Measurements from ENCODE around the gene NDUFA8. TPM values are rescaled to one million over a fixed set of nuclear protein-coding genes. Genes with fewer than 3 reads are reported as not detected.

Gene NDUFA8
- total and polyA plus RNA-seq, 10 of the 15 experiments (the other 5 are each of a cell fraction or from before 2014, with no cell fraction given): 44.9 to 159 (median 90.8) TPM

DNA sequence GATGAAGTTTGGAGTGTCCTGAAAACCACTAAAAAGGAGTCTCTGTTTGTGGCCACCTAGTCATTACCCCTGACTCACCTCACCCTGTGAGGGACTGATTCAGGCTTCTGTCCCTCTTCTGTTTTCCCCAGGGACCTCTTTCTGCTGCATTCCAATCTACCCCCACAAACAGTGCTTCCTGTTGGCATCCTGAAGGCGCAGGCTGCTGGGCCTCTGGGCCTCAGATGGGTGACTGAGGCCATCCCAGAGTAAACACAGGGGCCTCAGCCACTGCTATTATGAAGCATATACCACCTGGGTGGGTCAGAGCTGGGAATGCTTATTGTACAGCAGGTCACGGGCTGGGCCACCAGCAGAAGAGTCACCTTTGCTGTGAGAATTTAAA is 20.1 kb upstream of the NDUFA8 start:
- H3K4me2 ChIP-seq (ENCODE audit: control insufficient read depth, insufficient read depth): no peak overlapping the region
- H3K27me3 ChIP-seq (replicated peaks in 1 of 2; ENCODE audit: control insufficient read depth in 2 of 2, insufficient read depth in 2 of 2, low read length in 1 of 2): peaks cover 0 to 4% of the 10 kb centered on the region in 2 experiments; a peak in 2 of 4 replicates
- no peak for ATAC-seq
- H3K27ac ChIP-seq (ENCODE audit: control insufficient read depth, insufficient read depth): no peak overlapping the region
- no peaks in the 10 kb centered on the region for H4K20me1 ChIP-seq (ENCODE audit: control insufficient read depth, insufficient read depth)
- H3K4me3 ChIP-seq: no peak overlapping the region
- POLR2A ChIA-PET: no interaction called here
- BruUV-seq (replicated peaks): no TSS peak
- no peak for FAIRE-seq
- no peaks in the 10 kb centered on the region for H3K36me3 ChIP-seq (ENCODE audit: control insufficient read depth in 2 of 2, insufficient read depth in 2 of 2, low read length in 1 of 2)
- H3K4me1 ChIP-seq (ENCODE audit: control insufficient read depth, insufficient read depth, low read length): no peaks in the 10 kb centered on the region
- DNase-seq (ENCODE audit: low read depth, low spot score): no peak
- SMC1A ChIA-PET (ENCODE audit: uncharacterized antibody, unreplicated experiment): no interaction called here
- H3K9ac ChIP-seq (ENCODE audit: control insufficient read depth, insufficient read depth, low read length): no peak overlapping the region
- in situ Hi-C loops (cut with MboI) (no loop called here), intact Hi-C loops (cut with micrococcal nuclease; ENCODE audit: unreplicated experiment) (no loop called here)
- RAD21 ChIA-PET (ENCODE audit: unreplicated experiment): no interaction called here
- H3K9me3 ChIP-seq (replicated peaks; ENCODE audit: control insufficient read depth, insufficient read depth, low read length): no peaks in the 10 kb centered on the region
- CTCF ChIA-PET: no interaction called here
- WGBS (ENCODE audit: insufficient coverage, insufficient replicate concordance, low lambda C conversion rate, missing lambda C conversion rate): 0% methylated on average over 2 of the region's 2 CpGs
- no peak overlapping the region for H2AFZ ChIP-seq (ENCODE audit: control insufficient read depth, low read depth, low read length)
- no peaks in the 10 kb centered on the region for H3K79me2 ChIP-seq (ENCODE audit: control insufficient read depth, insufficient read depth, low read length)
- TF ChIP-seq, protein P1, sequence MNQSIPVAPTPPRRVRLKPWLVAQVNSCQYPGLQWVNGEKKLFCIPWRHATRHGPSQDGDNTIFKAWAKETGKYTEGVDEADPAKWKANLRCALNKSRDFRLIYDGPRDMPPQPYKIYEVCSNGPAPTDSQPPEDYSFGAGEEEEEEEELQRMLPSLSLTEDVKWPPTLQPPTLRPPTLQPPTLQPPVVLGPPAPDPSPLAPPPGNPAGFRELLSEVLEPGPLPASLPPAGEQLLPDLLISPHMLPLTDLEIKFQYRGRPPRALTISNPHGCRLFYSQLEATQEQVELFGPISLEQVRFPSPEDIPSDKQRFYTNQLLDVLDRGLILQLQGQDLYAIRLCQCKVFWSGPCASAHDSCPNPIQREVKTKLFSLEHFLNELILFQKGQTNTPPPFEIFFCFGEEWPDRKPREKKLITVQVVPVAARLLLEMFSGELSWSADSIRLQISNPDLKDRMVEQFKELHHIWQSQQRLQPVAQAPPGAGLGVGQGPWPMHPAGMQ (IDR thresholded peaks at IDR 0.05; ENCODE audit: borderline replicate concordance): no peak
- TF ChIP-seq WRNIP1 (IDR thresholded peaks at IDR 0.05; ENCODE audit: borderline replicate concordance, low read depth, low read length): no peak
- TF ChIP-seq, protein P2, sequence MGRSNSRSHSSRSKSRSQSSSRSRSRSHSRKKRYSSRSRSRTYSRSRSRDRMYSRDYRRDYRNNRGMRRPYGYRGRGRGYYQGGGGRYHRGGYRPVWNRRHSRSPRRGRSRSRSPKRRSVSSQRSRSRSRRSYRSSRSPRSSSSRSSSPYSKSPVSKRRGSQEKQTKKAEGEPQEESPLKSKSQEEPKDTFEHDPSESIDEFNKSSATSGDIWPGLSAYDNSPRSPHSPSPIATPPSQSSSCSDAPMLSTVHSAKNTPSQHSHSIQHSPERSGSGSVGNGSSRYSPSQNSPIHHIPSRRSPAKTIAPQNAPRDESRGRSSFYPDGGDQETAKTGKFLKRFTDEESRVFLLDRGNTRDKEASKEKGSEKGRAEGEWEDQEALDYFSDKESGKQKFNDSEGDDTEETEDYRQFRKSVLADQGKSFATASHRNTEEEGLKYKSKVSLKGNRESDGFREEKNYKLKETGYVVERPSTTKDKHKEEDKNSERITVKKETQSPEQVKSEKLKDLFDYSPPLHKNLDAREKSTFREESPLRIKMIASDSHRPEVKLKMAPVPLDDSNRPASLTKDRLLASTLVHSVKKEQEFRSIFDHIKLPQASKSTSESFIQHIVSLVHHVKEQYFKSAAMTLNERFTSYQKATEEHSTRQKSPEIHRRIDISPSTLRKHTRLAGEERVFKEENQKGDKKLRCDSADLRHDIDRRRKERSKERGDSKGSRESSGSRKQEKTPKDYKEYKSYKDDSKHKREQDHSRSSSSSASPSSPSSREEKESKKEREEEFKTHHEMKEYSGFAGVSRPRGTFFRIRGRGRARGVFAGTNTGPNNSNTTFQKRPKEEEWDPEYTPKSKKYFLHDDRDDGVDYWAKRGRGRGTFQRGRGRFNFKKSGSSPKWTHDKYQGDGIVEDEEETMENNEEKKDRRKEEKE (IDR thresholded peaks at IDR 0.05): no peak
- no peak for TF ChIP-seq IKZF2 (IDR thresholded peaks at IDR 0.05)
- TF ChIP-seq SPI1 (IDR thresholded peaks at IDR 0.05; ENCODE audit: borderline replicate concordance, insufficient read depth, low read depth, low read length): no peak
- no peak for TF ChIP-seq CEBPB (IDR thresholded peaks at IDR 0.05; ENCODE audit: borderline replicate concordance in 1 of 2, low read depth in 2 of 2, low read length in 2 of 2)
- TF ChIP-seq, protein P3, sequence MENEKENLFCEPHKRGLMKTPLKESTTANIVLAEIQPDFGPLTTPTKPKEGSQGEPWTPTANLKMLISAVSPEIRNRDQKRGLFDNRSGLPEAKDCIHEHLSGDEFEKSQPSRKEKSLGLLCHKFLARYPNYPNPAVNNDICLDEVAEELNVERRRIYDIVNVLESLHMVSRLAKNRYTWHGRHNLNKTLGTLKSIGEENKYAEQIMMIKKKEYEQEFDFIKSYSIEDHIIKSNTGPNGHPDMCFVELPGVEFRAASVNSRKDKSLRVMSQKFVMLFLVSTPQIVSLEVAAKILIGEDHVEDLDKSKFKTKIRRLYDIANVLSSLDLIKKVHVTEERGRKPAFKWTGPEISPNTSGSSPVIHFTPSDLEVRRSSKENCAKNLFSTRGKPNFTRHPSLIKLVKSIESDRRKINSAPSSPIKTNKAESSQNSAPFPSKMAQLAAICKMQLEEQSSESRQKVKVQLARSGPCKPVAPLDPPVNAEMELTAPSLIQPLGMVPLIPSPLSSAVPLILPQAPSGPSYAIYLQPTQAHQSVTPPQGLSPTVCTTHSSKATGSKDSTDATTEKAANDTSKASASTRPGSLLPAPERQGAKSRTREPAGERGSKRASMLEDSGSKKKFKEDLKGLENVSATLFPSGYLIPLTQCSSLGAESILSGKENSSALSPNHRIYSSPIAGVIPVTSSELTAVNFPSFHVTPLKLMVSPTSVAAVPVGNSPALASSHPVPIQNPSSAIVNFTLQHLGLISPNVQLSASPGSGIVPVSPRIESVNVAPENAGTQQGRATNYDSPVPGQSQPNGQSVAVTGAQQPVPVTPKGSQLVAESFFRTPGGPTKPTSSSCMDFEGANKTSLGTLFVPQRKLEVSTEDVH (IDR thresholded peaks at IDR 0.05; ENCODE audit: low read depth, partially characterized antibody): no peak
- TF ChIP-seq CHD2 (IDR thresholded peaks at IDR 0.05; ENCODE audit: borderline replicate concordance, low read depth, low read length): no peak
- TF ChIP-seq RELA (IDR thresholded peaks at IDR 0.05; ENCODE audit: borderline replicate concordance, partially characterized antibody): no peak
- TF ChIP-seq CHD1 (IDR thresholded peaks at IDR 0.05; ENCODE audit: low read depth, low read length): no peak
- no peak for TF ChIP-seq FOXK2 (IDR thresholded peaks at IDR 0.05)
- TF ChIP-seq IRF4 (IDR thresholded peaks at IDR 0.05; ENCODE audit: low read depth, low read length): no peak
- TF ChIP-seq, protein P4, sequence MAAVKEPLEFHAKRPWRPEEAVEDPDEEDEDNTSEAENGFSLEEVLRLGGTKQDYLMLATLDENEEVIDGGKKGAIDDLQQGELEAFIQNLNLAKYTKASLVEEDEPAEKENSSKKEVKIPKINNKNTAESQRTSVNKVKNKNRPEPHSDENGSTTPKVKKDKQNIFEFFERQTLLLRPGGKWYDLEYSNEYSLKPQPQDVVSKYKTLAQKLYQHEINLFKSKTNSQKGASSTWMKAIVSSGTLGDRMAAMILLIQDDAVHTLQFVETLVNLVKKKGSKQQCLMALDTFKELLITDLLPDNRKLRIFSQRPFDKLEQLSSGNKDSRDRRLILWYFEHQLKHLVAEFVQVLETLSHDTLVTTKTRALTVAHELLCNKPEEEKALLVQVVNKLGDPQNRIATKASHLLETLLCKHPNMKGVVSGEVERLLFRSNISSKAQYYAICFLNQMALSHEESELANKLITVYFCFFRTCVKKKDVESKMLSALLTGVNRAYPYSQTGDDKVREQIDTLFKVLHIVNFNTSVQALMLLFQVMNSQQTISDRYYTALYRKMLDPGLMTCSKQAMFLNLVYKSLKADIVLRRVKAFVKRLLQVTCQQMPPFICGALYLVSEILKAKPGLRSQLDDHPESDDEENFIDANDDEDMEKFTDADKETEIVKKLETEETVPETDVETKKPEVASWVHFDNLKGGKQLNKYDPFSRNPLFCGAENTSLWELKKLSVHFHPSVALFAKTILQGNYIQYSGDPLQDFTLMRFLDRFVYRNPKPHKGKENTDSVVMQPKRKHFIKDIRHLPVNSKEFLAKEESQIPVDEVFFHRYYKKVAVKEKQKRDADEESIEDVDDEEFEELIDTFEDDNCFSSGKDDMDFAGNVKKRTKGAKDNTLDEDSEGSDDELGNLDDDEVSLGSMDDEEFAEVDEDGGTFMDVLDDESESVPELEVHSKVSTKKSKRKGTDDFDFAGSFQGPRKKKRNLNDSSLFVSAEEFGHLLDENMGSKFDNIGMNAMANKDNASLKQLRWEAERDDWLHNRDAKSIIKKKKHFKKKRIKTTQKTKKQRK (IDR thresholded peaks at IDR 0.05; ENCODE audit: low read depth, low read length): no peak
- no peak for TF ChIP-seq ZZZ3 (IDR thresholded peaks at IDR 0.05; ENCODE audit: control insufficient read depth, insufficient read length, low read depth)
- TF ChIP-seq ZNF24 (IDR thresholded peaks at IDR 0.05): no peak

All from GM12878 (cell line).